VCaP (cell line): Measurements from ENCODE around the gene CRYBA2.

Experiments
- H3K27ac ChIP-seq: fragments of 450-650 bp; 2 replicates; pipeline ENCODE4 v1.5.1; 2017
- CTCF ChIP-seq: fragments of 450-650 bp; conservative IDR thresholded peaks from 2 replicates; pipeline ENCODE4 v1.5.1; 2017; ENCODE audit warnings: mild to moderate bottlenecking, moderate library complexity

The CRYBA2 gene

GRCh38 chr2:218998414-218999002 lies 5.3 kb upstream of the CRYBA2 start:
- TF ChIP-seq CTCF: no peak
- H3K27ac ChIP-seq: no peak overlapping the region

- H3K27ac ChIP-seq: peak overlapping the region; percentile 79
- TF ChIP-seq CTCF: no peak
Measured at GRCh38 chr2:218997731-218998130, 4.5 kb upstream of the CRYBA2 start.

- H3K27ac ChIP-seq: peak overlapping the region; percentile 79
- TF ChIP-seq CTCF: no peak
Measured at GRCh38 chr2:218996937-218997336, 3.7 kb upstream of the CRYBA2 start.

- TF ChIP-seq CTCF: peak; percentile 95
- peak overlapping the region; percentile 79 for H3K27ac ChIP-seq
Measured at GRCh38 chr2:218995972-218996711, 2.9 kb upstream of the CRYBA2 start.

- TF ChIP-seq CTCF: no peak
- no peak overlapping the region for H3K27ac ChIP-seq
Measured at GRCh38 chr2:218995561-218995960, 2.3 kb upstream of the CRYBA2 start.

- no peak; the same call in 1 of the 2 replicates for TF ChIP-seq CTCF
- peak overlapping the region; percentile 60; the same call in 1 of the 2 replicates for H3K27ac ChIP-seq
Measured at GRCh38 chr2:218992703-218993344, 398 bp downstream of the CRYBA2 start.

GRCh38 chr2:218992196-218992595 lies 1.0 kb downstream of the CRYBA2 start:
- no peak for TF ChIP-seq CTCF
- H3K27ac ChIP-seq: no peak overlapping the region
